Testis (tissue), 2 donors: Measurements from ENCODE around the gene ADAM10.
A peak's percentile ranks its signal among the peaks of the same experiment; 100 is the strongest.

Source experiments
- POLR2A ChIP-seq: fragments of 450-650 bp; IDR thresholded peaks from one replicate; pipeline ENCODE4 v1.6.1; 2017; ENCODE audit warnings: antibody characterized with exemption, mild to moderate bottlenecking, moderate library complexity
- TF ChIP-seq, protein P1 (sequence below), 3 experiments: fragments of 450-650 bp in 2 of 3; fragments of 200-600 bp in 1 of 3; sonication (generic) in 1 of 3; IDR thresholded peaks; one replicate each; pipeline ENCODE4 v1.5.1; 2016 to 2019; ENCODE audit warnings: antibody characterized with exemption in 3 of 3, mild to moderate bottlenecking in 2 of 3, moderate library complexity in 1 of 3

DNA sequence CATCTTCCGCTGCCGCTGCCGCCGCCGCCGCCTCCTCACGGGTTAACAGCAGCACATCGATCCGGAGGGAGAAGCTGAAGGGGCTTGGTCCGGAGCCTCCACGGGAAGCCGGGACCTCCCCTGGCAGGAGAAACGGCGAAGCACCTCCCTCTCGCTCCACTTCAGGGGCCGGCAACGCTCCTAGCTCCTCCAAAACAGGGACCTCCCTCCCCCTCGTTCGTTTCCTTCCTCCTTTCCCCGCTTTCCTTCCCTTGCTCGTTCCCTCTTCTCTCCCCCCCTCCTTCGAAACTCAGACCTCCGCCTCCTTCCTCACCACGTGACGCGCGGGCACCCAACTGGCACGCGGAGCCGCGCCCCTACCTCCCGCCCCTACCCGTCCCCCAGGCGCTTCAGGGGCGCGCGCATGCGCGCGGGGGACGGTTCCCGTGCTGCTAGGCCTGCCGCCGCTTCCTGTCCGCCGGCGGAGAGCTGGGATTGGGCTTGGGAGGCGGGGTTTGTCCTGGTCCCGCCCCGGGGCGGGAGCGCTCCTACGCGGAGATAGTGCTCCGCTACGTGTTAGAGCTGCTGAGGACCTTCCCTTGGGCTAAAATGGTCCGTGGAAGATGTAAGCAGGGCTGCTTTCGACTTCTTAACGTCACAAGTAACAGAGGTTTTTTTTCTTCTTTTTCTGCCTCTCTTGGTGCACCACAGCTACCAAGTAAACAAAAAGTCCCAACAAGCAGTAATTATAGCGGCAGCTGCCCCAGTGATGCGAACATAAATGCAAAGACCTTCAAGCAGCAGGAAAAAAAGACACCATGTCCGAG is at the start of gene ADAM10:
- TF ChIP-seq, protein P1, sequence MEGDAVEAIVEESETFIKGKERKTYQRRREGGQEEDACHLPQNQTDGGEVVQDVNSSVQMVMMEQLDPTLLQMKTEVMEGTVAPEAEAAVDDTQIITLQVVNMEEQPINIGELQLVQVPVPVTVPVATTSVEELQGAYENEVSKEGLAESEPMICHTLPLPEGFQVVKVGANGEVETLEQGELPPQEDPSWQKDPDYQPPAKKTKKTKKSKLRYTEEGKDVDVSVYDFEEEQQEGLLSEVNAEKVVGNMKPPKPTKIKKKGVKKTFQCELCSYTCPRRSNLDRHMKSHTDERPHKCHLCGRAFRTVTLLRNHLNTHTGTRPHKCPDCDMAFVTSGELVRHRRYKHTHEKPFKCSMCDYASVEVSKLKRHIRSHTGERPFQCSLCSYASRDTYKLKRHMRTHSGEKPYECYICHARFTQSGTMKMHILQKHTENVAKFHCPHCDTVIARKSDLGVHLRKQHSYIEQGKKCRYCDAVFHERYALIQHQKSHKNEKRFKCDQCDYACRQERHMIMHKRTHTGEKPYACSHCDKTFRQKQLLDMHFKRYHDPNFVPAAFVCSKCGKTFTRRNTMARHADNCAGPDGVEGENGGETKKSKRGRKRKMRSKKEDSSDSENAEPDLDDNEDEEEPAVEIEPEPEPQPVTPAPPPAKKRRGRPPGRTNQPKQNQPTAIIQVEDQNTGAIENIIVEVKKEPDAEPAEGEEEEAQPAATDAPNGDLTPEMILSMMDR (IDR thresholded peaks at IDR 0.05): no peak
- TF ChIP-seq POLR2A: peak; percentile 77
